BLaER1 (cell line): Measurements from ENCODE around the gene MILR1.
"Not testable (repeated sequence)": the region's sequence is repeated elsewhere in the genome, so short reads cannot be mapped to it uniquely, and the experiment has no call there.

ENCODE experiments used
- H3K27ac ChIP-seq: shearing (Covaris generic); formaldehyde crosslinking; 2 replicates; pipeline ENCODE4 v1.8.1; 2022
- H3K27me3 ChIP-seq: shearing (Covaris generic); formaldehyde crosslinking; 2 replicates; pipeline ENCODE4 v1.8.1; 2022
- H3K36me3 ChIP-seq: shearing (Covaris generic); formaldehyde crosslinking; 2 replicates; pipeline ENCODE4 v1.8.1; 2022
- H3K4me1 ChIP-seq: shearing (Covaris generic); formaldehyde crosslinking; 2 replicates; pipeline ENCODE4 v1.8.1; 2022
- H3K4me2 ChIP-seq: shearing (Covaris generic); formaldehyde crosslinking; 2 replicates; pipeline ENCODE4 v1.8.1; 2022
- H3K4me3 ChIP-seq: shearing (Covaris generic); formaldehyde crosslinking; 2 replicates; pipeline ENCODE4 v1.8.1; 2022
- H3K9ac ChIP-seq: shearing (Covaris generic); formaldehyde crosslinking; 2 replicates; pipeline ENCODE4 v1.8.1; 2022
- H3K9me3 ChIP-seq: shearing (Covaris generic); formaldehyde crosslinking; 2 replicates; pipeline ENCODE4 v1.8.1; 2022
- H4K20me1 ChIP-seq: shearing (Covaris generic); formaldehyde crosslinking; 2 replicates; pipeline ENCODE4 v1.8.1; 2022
- Cebpa-rat ChIP-seq: shearing (Covaris generic); IDR thresholded peaks from 2 replicates; pipeline ENCODE4 v1.8.1; 2022

Gene MILR1

DNA sequence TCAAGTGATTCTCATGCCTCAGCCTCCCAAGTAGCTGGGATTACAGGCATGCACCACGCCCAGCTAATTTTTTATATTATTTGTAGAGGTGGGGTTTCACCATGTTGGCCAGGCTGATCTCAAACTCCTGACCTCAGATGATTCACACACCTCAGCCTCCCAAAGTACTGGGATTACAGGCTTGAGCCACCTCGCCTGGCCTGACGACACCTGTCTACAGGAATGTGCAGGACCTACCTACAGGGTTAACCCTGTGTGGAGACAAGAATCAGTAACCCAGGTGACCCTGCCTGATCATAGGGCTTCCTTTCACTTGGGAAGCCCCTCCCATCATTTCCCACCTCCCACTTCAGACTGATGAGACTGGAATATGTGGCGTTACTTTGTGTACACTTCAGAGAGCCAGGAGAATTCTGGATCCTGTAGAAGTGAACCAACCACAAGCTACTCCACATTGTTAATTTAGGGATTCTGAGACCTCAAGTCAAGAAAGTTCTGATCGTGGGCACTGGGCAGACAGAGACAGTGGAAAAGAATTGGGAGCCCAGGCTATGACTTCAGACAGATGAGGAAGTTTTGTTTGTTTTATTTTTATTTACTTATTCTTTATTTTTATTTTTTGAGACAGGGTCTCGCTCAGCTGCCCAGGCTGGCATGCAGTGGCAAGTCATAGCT lies 5.7 kb upstream of the MILR1 start:
- no peak overlapping the region for H3K4me3 ChIP-seq
- peak overlapping the region; percentile 86 for H3K27ac ChIP-seq
- H3K27me3 ChIP-seq = no peaks in the 10 kb centered on the region
- H3K9me3 ChIP-seq = peaks cover 27% of the 10 kb centered on the region
- H3K36me3 ChIP-seq = peaks cover 8% of the 10 kb centered on the region; the same call in 1 of the 2 replicates
- H3K4me1 ChIP-seq = peaks cover 56% of the 10 kb centered on the region
- H3K9ac ChIP-seq = peak overlapping the region; percentile 54; the same call in 1 of the 2 replicates
- H4K20me1 ChIP-seq = no peaks in the 10 kb centered on the region
- H3K4me2 ChIP-seq = peak overlapping the region; percentile 90
- TF ChIP-seq Cebpa-rat = no peak

DNA sequence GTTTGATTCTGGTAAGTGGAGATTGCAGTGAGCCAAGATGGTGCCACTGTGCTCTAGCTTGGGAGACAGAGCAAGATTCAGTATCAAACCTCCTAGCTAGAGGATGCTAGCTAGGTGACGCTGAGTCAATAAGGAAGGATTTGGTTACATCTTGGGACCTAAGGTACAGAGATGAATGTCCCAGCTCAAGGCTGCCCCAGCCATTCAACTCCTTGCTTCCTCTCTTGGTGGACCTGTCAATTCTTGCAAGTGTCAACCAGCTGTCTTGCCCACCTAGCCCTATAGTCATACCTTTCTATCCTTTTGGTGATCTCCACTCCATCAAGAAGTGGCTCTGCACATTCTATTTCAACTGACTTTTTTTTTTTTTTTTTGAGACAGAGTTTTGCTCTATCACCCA lies 1.4 kb upstream of the MILR1 start:
- H3K4me1 ChIP-seq = peaks cover 68% of the 10 kb centered on the region
- no peak for TF ChIP-seq Cebpa-rat
- H3K36me3 ChIP-seq = peaks cover 16% of the 10 kb centered on the region
- no peak overlapping the region for H3K9ac ChIP-seq
- H3K27ac ChIP-seq = peak overlapping the region; percentile 75
- H4K20me1 ChIP-seq = no peaks in the 10 kb centered on the region
- no peak overlapping the region for H3K4me3 ChIP-seq
- H3K9me3 ChIP-seq = no peaks in the 10 kb centered on the region
- H3K27me3 ChIP-seq = no peaks in the 10 kb centered on the region
- peak overlapping the region; percentile 72; the same call in 1 of the 2 replicates for H3K4me2 ChIP-seq

DNA sequence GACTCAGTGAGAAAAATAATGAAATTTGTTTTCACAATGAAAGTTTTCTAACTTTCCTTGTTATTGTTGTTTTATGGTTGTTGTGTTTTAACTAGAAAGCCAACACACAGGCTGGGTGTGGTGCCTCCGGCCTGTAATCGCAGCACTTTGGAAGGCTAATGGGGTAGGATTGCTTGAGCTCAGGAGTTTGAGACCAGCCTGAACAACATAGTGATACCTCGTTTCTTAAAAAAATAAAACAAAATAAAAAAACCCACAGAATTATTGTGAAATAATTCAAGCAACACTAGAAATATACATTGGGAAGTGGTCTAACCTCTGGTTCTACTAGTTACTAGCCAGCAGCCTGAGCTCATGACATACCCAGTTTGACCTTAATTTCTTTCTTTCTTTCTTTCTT lies 630 bp downstream of the MILR1 start:
- Histone ChIP-seq H3K27me3 (no peaks in the 10 kb centered on the region), H3K9ac (peak overlapping the region; percentile 79), H3K4me1 (peaks cover 65% of the 10 kb centered on the region), H3K4me2 (peak overlapping the region; percentile 86), H3K27ac (peak overlapping the region; percentile 87), H4K20me1 (no peaks in the 10 kb centered on the region), H3K4me3 (peak overlapping the region; percentile 61), H3K9me3 (no peaks in the 10 kb centered on the region), H3K36me3 (peaks cover 35% of the 10 kb centered on the region)
- TF ChIP-seq Cebpa-rat = no peak; the same call in 1 of the 2 replicates

DNA sequence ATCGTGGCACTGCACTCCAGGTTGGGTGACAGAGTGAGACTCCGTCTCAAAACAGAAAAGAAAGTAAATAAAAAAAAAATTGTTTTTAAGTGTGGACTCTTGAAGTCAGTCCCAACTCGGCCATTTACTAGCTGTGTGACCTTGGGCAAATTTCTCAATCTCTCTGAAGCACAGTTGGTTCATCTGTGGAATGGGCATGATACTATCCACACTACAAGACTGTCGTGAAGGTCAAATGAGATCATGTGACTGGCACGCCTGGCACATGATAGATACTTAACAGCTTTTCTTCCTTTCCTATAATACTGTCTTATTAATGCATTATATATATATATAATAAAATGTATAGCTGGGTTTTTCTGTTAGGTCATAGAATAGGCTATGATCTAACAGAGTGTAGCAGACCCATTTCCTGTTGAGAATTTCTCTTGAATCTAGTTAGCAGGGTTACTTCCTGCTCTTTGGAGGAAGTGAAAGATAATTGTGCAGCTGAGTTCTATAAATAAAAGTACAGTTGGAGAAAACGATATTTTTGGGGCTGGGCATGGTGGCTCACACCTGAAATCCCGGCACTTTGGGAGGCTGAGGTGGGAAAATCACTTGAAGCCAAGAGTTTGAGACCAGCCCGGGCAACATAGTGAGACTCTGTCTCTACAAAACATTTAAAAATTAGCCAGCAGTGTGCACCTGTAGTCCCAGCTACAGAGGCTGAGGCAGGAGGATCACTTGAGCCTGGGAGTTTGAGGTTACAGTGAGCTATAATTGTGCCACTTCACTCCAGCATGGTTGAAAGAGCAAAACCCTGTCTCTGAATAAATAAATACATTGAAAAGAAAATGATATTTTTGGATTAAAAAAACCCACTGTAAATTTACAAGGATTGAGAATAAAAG lies 7.3 kb downstream of the MILR1 start:
- Histone ChIP-seq H3K36me3 (peaks cover 65% of the 10 kb centered on the region), H3K4me3 (peak overlapping the region; percentile 14), H3K9me3 (peaks cover 16% of the 10 kb centered on the region), H3K4me1 (peaks cover 67% of the 10 kb centered on the region), H4K20me1 (no peaks in the 10 kb centered on the region), H3K9ac (peak overlapping the region; percentile 13; the same call in 1 of the 2 replicates), H3K27me3 (no peaks in the 10 kb centered on the region), H3K4me2 (peak overlapping the region; percentile 53), H3K27ac (peak overlapping the region; percentile 85)
- no peak for TF ChIP-seq Cebpa-rat

DNA sequence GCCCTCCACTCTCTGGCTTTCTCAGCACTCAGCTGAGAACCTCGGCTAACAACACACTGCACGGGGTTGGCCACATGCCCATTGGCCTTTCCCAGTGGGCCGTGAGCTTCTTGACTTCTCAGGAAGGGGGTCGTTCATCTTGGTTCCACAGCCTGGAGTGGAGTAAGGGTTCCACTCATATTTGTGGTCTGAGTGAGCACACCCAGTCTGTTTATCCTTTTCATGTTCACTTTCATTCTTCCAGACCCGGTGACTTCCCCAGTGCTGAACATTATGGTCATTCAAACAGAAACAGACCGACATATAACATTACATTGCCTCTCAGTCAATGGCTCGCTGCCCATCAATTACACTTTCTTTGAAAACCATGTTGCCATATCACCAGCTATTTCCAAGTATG lies 8.2 kb downstream of the MILR1 start:
- peaks cover 59% of the 10 kb centered on the region for H3K36me3 ChIP-seq
- no peaks in the 10 kb centered on the region for H4K20me1 ChIP-seq
- peak overlapping the region; percentile 53 for H3K4me2 ChIP-seq

GRCh38 chr17:64458756-64459155 lies 9.8 kb downstream of the MILR1 start:
- Histone ChIP-seq H3K27ac (peak overlapping the region; percentile 85), H3K4me1 (peaks cover 53% of the 10 kb centered on the region), H3K27me3 (no peaks in the 10 kb centered on the region), H4K20me1 (no peaks in the 10 kb centered on the region), H3K4me2 (peak overlapping the region; percentile 53), H3K9me3 (peaks cover 16% of the 10 kb centered on the region), H3K9ac (no peak overlapping the region), H3K4me3 (no peak overlapping the region), H3K36me3 (peaks cover 50% of the 10 kb centered on the region)
- no peak for TF ChIP-seq Cebpa-rat

More for the DNA sequence above, 8.2 kb downstream of the MILR1 start:
- Histone ChIP-seq H3K4me3 (0 out of 2 replicates have a peak overlapping the region, but pooled peaks have one; percentile 14), H3K9ac (no peak overlapping the region), H3K27ac (peak overlapping the region; percentile 85), H3K9me3 (peaks cover 16% of the 10 kb centered on the region), H3K27me3 (no peaks in the 10 kb centered on the region), H3K4me1 (peaks cover 63% of the 10 kb centered on the region)
- TF ChIP-seq Cebpa-rat = no peak

GRCh38 chr17:64459284-64459747 lies 10.4 kb downstream of the MILR1 start:
- no peak for TF ChIP-seq Cebpa-rat
- Histone ChIP-seq H3K4me2 (peak overlapping the region; percentile 53; the same call in 1 of the 2 replicates), H3K9ac (no peak overlapping the region), H3K27me3 (no peaks in the 10 kb centered on the region), H3K4me1 (peaks cover 48% of the 10 kb centered on the region), H4K20me1 (no peaks in the 10 kb centered on the region), H3K36me3 (peaks cover 44% of the 10 kb centered on the region), H3K27ac (peak overlapping the region; percentile 85; the same call in 1 of the 2 replicates), H3K4me3 (no peak overlapping the region), H3K9me3 (peaks cover 16% of the 10 kb centered on the region)

DNA sequence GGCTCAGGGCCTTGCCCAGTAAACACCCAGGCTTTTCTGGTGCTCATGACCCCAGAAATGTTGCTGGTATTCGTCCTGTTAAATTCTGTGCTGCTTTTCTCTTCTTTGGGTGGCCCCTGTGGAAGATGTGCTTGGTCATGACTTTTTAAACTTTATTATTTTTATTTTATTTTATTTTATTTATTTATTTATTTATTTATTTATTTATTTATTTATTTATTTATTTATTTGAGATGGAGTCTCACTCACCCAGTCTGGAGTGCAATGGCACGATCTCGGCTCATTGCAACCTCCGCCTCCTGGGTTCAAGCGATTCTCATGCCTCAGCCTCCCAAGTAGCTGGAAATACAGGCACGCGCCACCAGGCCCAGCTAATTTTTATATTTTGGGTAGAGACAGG lies 10.9 kb downstream of the MILR1 start:
- H4K20me1 ChIP-seq, H3K27me3 ChIP-seq, H3K4me3 ChIP-seq, H3K9ac ChIP-seq, H3K4me2 ChIP-seq: not testable (repeated sequence)
- peaks cover 16% of the 10 kb centered on the region for H3K9me3 ChIP-seq
- 0 out of 2 replicates have a peak overlapping the region, but pooled peaks have one; percentile 85 for H3K27ac ChIP-seq
- H3K4me1 ChIP-seq = peaks cover 43% of the 10 kb centered on the region
- peaks cover 42% of the 10 kb centered on the region for H3K36me3 ChIP-seq

GRCh38 chr17:64460955-64461354 lies 12.0 kb downstream of the MILR1 start:
- TF ChIP-seq Cebpa-rat = no peak
- H3K4me2 ChIP-seq = no peak overlapping the region
- H3K36me3 ChIP-seq = peaks cover 50% of the 10 kb centered on the region

DNA sequence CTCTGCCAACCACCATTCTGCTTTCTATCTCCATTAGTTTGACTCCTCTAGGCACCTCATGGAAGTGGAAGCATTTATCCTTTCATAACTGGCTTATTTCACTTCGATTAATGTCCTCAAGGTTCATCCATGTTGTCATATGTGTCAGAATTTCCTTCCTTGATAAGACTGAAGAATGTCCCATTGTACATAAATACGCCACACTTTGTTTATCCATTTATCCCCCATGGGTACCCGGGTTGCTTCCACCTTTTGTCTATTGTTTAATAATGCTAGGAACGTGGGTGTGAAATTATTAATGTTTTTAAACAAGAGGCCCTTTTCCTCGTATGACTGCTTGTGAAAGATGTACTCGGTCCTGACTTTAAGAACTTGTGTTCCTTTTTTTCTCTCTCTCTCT lies 12.9 kb downstream of the MILR1 start:
- H3K27me3 ChIP-seq = no peaks in the 10 kb centered on the region
- TF ChIP-seq Cebpa-rat = no peak
- H3K4me3 ChIP-seq = no peak overlapping the region
- H3K27ac ChIP-seq = no peak overlapping the region
- H3K4me2 ChIP-seq = no peak overlapping the region
- peaks cover 11% of the 10 kb centered on the region for H3K9me3 ChIP-seq
- peaks cover 32% of the 10 kb centered on the region for H3K4me1 ChIP-seq
- no peaks in the 10 kb centered on the region for H4K20me1 ChIP-seq
- H3K36me3 ChIP-seq = peaks cover 58% of the 10 kb centered on the region
- no peak overlapping the region for H3K9ac ChIP-seq

More at GRCh38 chr17:64460955-64461354, 12.0 kb downstream of the MILR1 start:
- no peak overlapping the region for H3K27ac ChIP-seq
- H4K20me1 ChIP-seq = no peaks in the 10 kb centered on the region
- no peak overlapping the region for H3K9ac ChIP-seq
- H3K9me3 ChIP-seq = peaks cover 16% of the 10 kb centered on the region
- H3K4me1 ChIP-seq = peaks cover 32% of the 10 kb centered on the region
- H3K27me3 ChIP-seq = no peaks in the 10 kb centered on the region
- H3K4me3 ChIP-seq = no peak overlapping the region
